Measurements from ENCODE around the gene TESK2.

GRCh38 chr1:45356186-45356585, 134.8 kb downstream of the TESK2 start:
- TF ChIP-seq SUZ12 (IDR thresholded peaks at IDR 0.05; ENCODE audit: extremely low read depth, insufficient read depth, insufficient read length) (no peak), ZNF274 (IDR thresholded peaks at IDR 0.05; ENCODE audit: low read depth, low read length) (no peak)
